Cardiac muscle cell (in vitro differentiated cells and primary cell): Measurements from ENCODE around the gene OR52H1. TPM values are rescaled to one million over a fixed set of nuclear protein-coding genes. Genes with fewer than 3 reads are reported as not detected.

ENCODE experiments used
- DNase-seq, 2 donors: peaks; one replicate each; pipeline versions ENCODE4 v3.0.0 to v3.0.0-alpha.2; 2010 to 2017; ENCODE audit warnings: low read depth in 1 of 2, low spot score in 1 of 2
- H3K27ac ChIP-seq: fragments of 200-600 bp; sonication (generic); 2 replicates; pipeline ENCODE4 v1.5.1; 2016
- H3K27me3 ChIP-seq: fragments of 200-600 bp; sonication (generic); 2 replicates; pipeline ENCODE4 v1.6.0; 2016; ENCODE audit warnings: control low read depth
- H3K36me3 ChIP-seq: fragments of 200-600 bp; sonication (generic); 2 replicates; pipeline ENCODE4 v1.5.1; 2016; ENCODE audit warnings: control low read depth
- H3K4me1 ChIP-seq: fragments of 200-600 bp; sonication (generic); 2 replicates; pipeline ENCODE4 v1.8.1; 2017; ENCODE audit warnings: low read depth, mild to moderate bottlenecking, mixed run types
- H3K4me3 ChIP-seq: fragments of 200-600 bp; sonication (generic); 2 replicates; pipeline ENCODE4 v1.5.1; 2016; ENCODE audit warnings: mild to moderate bottlenecking
- H3K9me3 ChIP-seq: fragments of 200-600 bp; sonication (generic); 2 replicates; pipeline ENCODE4 v1.5.1; 2017; ENCODE audit warnings: low read depth, mild to moderate bottlenecking, control low read depth
- polyA plus RNA-seq: library from polyadenylated mRNA; unstranded; fragments of >200 nt; fragmentation: Nextera tagmentation; extraction: Ambion mirVana; gene quantifications from 2 replicates; pipeline ENCODE4 v1.2.1, GENCODE V29; 2016
- total RNA-seq: library from RNA; depleted of rRNA; stranded (reverse); fragments of >200 nt; gene quantifications from 2 replicates; pipeline ENCODE4 v1.2.3, GENCODE V29; 2016
- TF ChIP-seq, protein P1 (sequence below): IDR thresholded peaks from 2 replicates; pipeline ENCODE4 v1.5.1; 2012; ENCODE audit warnings: low read depth, mild to moderate bottlenecking, low read length

The OR52H1 gene
- total and polyA plus RNA-seq, 2 experiments from 2014 or later = 0.43 to 0.83 TPM

DNA sequence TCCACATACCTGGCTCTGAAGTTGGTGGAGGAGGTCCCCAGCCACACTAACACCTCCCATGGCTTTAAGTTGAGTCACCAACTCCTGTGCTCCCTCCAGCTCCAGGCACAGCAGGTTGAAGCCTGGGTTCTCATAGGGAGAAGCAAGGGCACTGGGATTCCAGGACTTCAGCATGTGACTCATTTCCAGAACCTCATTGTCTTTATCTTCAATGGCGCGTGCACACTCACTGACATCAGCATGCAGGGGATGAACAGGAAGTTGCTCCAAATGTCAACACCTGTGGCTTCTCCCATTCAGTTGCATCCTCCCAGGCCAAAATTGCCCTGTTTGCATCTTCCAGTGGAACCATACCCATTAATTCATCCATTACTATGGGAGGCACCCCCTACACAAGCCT is 26.0 kb downstream of the OR52H1 start:
- TF ChIP-seq, protein P1, sequence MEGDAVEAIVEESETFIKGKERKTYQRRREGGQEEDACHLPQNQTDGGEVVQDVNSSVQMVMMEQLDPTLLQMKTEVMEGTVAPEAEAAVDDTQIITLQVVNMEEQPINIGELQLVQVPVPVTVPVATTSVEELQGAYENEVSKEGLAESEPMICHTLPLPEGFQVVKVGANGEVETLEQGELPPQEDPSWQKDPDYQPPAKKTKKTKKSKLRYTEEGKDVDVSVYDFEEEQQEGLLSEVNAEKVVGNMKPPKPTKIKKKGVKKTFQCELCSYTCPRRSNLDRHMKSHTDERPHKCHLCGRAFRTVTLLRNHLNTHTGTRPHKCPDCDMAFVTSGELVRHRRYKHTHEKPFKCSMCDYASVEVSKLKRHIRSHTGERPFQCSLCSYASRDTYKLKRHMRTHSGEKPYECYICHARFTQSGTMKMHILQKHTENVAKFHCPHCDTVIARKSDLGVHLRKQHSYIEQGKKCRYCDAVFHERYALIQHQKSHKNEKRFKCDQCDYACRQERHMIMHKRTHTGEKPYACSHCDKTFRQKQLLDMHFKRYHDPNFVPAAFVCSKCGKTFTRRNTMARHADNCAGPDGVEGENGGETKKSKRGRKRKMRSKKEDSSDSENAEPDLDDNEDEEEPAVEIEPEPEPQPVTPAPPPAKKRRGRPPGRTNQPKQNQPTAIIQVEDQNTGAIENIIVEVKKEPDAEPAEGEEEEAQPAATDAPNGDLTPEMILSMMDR = no peak
- no peak overlapping the region for H3K27ac ChIP-seq
- no peaks in the 10 kb centered on the region for H3K27me3 ChIP-seq
- no peaks in the 10 kb centered on the region for H3K36me3 ChIP-seq
- no peak for DNase-seq
- H3K9me3 ChIP-seq = no peaks in the 10 kb centered on the region
- no peaks in the 10 kb centered on the region for H3K4me1 ChIP-seq
- H3K4me3 ChIP-seq = no peak overlapping the region

DNA sequence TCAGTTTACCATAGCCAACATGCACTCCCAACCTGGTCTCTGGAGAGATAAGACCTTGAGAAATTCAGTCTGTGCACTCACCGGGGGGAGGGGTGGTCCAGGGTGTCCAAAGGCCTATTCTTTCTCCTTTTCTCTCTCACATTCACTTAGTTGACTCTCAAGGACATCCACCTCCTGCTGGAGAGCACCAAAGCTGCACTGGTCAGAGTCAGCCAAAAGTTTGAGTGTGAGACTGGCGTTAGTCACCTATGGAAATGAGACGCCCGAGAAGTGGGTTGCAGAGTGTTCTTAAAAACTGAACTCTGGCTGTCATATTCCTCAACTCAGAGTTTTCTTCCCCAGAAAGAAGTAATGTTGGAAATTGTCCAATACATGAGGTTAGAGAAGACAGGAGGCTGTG is 26.8 kb downstream of the OR52H1 start:
- Histone ChIP-seq H3K9me3 (no peaks in the 10 kb centered on the region), H3K4me3 (no peak overlapping the region), H3K27ac (no peak overlapping the region), H3K4me1 (no peaks in the 10 kb centered on the region), H3K36me3 (no peaks in the 10 kb centered on the region), H3K27me3 (no peaks in the 10 kb centered on the region)
- DNase-seq = no peak
- TF ChIP-seq, protein P1 = no peak

DNA sequence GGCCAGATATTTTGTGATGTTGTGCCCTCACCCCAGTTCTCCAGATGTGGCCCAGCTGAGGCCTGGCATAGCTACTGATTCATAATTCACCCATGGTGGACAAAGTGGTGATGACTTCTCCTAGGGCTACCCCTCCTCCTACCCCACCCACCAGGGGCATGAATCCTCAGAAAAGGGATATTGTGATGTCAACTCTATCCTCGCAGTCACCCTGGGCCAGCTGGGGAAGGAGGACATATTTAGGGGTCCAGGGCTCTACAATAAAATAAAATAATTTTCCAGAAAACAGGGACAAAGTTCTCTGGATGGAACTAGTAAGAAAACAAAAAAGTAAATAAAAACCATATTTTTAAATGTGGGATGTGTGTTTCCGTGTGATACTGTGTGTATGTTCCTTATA is 31.7 kb downstream of the OR52H1 start, which contains the start of gene UBQLNL:
UBQLNL (minus strand) TSS at position 101 of the 400 bp plus-strand sequence. CDS start 258 bp downstream, outside the sequence.
- H3K4me1 ChIP-seq = no peaks in the 10 kb centered on the region

DNA sequence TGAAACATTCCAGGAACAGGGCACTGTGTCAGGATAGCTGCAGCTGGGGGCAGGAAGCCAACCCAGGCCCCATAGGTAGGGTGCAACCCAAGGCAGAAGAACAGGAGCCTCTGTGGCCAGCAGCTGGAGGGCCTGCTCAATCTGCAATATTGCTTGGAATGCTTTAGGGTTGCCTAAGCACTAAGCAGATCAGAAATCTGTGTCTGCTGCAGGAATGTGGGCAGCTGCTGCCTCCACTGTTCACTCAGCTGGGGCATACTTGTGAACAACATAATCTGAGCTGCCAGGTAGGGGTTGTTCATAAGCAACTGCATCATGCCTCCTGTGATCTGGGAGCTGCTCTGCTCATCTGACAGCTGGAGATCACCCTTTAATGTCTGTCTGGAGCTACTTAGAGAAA is 33.5 kb downstream of the OR52H1 start:
- TF ChIP-seq, protein P1 = no peak
- Histone ChIP-seq H3K9me3 (no peaks in the 10 kb centered on the region), H3K4me3 (no peak overlapping the region), H3K4me1 (no peaks in the 10 kb centered on the region), H3K36me3 (no peaks in the 10 kb centered on the region), H3K27me3 (no peaks in the 10 kb centered on the region), H3K27ac (no peak overlapping the region)
- no peak for DNase-seq

More for the DNA sequence above, 31.7 kb downstream of the OR52H1 start, which contains the start of gene UBQLNL:
- TF ChIP-seq, protein P1 = no peak
- Histone ChIP-seq H3K9me3 (no peaks in the 10 kb centered on the region), H3K4me3 (no peak within 1 kb of the TSS), H3K36me3 (no peaks in the 10 kb centered on the region), H3K27me3 (no peaks in the 10 kb centered on the region), H3K27ac (no peak within 1 kb of the TSS)
- DNase-seq = no peak

DNA sequence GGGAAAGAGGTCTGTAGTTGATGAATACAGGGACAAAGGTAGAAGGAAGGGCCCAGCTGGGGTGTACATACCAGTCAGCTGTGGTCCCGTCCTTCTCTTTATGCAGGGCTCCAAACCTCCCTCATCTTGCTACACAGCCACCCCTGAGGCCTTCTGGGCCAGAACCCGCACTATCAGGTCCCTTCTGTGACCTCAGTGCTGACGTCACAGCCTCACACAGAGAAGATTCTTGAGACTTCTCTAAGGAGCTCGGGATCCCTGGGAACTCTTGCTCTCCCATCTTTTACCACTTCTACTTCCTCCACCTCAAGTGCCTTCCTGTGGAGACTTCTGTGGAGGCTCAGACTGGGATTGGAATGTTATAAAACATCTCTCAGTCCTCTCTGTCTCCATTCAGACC is 38.5 kb downstream of the OR52H1 start, which contains the start of gene UBQLN3:
UBQLN3 (minus strand) TSS at position 155 of the 400 bp plus-strand sequence. CDS start 399 bp downstream, outside the sequence.
- no peaks in the 10 kb centered on the region for H3K36me3 ChIP-seq
- no peak within 1 kb of the TSS for H3K4me3 ChIP-seq
- no peak for DNase-seq
- TF ChIP-seq, protein P1 = no peak
- no peaks in the 10 kb centered on the region for H3K4me1 ChIP-seq
- H3K27me3 ChIP-seq = no peaks in the 10 kb centered on the region
- H3K9me3 ChIP-seq = no peaks in the 10 kb centered on the region
- no peak within 1 kb of the TSS for H3K27ac ChIP-seq
